Ecto neural progenitor cell (in vitro differentiated cells): ENCODE results near the gene DPY19L3.

Experiments
- DNase-seq: peaks from one replicate; pipeline ENCODE4 v3.0.0-alpha.2; 2018; ENCODE audit warnings: low spot score

Gene DPY19L3

DNA sequence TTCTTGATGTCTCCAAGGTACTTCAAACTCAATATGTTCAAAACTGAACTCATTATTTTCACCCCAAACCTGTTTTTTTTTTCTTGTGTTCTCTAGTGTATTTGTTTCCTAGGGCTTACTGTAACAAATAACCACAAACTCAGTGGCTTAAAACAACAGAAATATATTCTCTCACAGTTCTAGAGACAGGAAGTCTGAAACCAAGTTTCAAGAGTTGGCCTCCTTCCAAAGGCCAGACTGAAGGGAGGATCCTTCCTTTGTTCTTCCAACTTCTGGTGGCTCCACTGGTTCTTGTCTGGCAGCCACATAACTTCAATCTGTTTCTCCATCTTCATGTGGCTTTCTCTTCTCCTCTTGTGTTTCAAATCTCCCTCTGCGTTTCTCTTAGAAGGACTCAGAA lies 113.5 kb downstream of the DPY19L3 start:
- no peak for DNase-seq

DNA sequence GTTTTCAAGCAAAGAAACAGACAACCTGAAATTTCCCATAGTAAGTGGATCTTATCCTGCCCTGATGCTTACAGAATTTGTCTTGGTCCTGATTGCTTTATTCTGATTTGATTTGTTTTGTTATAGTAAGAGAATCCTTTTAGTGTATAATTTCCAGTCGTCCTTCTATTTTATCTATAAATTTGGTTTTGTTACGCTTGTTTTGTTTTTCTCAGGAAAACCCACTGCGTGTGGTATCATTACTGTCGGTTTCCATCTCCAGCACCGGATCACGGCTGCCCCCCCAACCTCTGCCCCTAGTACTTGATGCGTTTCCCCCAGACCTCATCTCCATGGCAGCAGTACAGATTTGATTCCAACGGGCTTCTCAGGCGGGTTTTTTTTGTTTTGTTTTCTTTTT lies 117.4 kb downstream of the DPY19L3 start:
- DNase-seq, result no peak

DNA sequence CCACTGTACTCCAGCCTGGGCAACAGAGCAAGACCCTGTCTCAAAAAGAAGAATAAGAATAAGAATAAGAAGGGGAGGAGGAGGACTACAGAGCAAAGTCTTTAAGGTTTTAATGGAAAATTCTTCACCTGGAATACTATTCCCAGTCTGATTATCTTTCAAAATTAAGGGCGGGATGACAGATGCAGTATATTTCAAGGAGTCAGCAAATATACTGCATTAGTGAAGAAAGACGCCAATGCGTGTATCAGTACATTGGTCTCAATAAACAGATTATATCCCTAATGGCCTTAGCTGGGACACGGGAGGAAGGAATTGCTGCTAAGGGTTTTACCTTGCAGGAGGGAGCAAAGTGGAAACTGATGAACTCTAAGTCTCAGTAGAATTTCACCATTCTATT lies 121.3 kb downstream of the DPY19L3 start:
- no peak for DNase-seq

DNA sequence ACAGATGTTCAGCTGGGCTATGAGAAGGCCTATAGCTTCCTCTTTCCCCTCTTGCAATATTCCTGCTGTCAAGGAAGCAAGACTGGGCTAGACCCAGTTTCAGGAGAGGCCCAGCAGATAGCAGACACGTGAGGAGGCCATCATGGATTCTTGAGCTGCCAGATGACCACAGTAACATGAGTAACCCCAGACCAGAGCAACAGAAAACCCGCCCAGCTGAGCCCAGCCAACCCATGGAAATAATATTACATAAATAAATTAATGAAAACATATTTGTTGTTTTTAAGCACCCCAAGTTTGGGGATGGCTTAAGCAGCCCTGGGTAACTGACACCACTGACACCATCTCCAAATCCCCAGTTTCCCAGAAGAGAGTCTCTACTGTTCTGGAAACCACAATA lies 125.2 kb downstream of the DPY19L3 start:
- no peak for DNase-seq

DNA sequence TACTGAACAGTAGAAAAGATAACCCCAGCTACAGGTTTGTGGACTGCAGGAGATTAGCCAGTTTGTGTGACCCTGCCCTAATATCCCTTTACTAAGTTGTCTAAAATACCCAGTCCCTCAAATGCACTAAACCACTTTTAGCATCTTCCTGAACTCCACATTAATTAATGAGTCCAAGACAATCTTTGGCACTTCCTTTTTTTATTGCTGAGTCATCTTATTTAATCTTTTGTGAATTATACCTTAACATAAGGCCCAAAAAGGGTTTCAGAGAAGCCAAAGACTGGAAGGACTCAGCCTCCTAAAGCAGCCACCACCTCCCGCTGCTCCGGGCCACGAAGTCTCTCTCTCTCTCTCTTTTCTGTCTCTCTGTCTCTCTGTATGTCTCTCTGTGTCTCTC lies 126.7 kb downstream of the DPY19L3 start:
- DNase-seq, result no peak
